NCI-H146 (cell line): ENCODE measurements around the gene MAP3K19.
A peak's percentile ranks its signal among the peaks of the same experiment; 100 is the strongest.
"Not testable (repeated sequence)": the region's sequence is repeated elsewhere in the genome, so short reads cannot be mapped to it uniquely, and the experiment has no call there.

Experiments
- DNase-seq: peaks from one replicate; lab custom pipeline; 2025; lab: John Stamatoyannopoulos, UW

The MAP3K19 gene

DNA sequence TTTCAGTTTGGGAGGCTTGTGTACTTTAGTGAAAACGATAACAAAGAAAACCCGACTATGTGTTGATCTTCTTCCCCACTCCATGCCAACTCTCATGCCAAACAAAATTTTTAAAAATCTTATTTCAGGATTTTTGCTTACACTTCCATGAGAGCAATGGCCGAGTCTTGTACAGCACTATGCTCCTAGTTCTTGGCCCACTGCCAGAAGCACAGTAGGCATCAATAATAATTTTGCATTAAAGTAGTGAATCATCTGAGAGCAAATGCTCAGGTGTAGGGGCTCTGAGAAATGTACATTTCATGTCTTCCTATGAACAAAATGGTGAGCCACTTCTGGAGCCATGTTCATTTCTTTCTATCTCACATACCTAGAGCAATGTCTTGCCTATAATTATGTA lies 62.2 kb downstream of the MAP3K19 start:
- peak; percentile 16 for DNase-seq

DNA sequence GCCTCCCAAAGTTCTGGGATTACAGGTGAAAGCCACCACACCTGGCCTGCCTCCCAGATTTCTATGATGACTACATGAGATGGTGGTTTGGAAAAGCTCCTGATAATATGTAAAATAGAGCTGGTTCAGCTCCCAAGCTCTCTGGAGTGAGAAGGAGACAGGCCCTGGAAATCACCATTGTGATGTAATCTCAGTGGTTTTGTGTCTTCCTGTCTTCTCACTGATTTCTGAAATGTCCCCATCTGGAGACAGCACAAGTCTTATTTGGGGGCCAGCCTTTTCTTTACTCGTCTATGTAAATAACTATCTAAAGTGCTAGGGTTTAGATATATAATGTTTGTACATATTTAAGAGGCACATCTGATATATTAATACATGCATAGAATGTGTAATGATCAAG lies 64.6 kb downstream of the MAP3K19 start:
- DNase-seq: no peak

DNA sequence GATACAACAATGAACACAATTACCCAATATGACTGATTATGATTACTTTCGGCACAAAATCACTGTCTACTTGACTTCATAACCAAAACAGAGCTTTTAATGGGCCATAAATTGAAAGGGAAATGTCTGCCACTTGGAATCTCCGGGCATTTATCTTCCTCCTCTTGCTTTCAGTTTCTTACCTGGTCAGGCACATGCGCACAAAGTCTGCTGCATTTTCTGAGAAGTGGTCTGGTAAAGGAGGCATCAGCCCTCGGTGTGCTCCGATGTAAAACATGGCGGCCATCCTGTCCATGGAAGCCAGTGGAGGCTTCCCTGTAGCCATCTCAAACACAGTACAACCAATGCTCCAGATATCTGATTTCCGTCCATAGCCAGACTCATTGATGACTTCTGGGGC lies 66.6 kb downstream of the MAP3K19 start:
- DNase-seq: no peak

DNA sequence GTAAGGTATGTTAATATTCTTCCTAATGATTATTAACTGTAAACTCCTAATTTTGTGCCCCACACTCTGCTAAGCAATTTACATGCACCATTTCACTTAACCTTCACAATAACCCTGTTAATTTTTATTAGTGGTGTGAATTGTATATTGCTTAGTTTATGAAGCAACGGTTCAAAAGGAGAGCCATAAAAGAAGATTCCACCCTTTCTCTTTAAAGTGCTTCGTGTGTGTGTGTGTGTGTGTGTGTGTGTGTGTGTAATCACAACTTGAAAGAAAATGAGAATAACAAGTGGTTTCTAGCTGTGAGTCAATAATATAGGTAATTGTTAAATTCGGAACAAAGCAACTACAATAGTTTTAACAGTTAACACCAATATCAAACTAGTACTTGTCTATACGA lies 68.0 kb downstream of the MAP3K19 start:
- no peak for DNase-seq

DNA sequence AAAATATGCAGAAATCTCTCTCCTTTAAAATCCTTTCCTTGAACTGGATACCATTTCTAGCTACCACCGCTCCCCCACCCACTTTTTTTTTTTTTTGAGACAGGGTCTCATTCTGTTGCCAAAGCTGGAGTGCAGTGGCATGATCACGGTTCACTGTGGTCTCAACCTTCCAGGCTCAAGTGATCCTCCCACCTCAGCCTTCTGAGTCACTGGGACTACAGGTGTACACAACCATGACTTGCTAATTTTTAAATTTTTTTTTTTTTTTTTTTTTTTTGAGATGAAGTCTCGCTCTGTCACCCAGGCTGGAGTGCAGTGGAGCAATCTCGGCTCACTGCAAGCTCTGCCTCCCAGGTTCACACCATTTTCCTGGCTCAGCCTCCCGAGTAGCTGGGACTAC lies 70.1 kb downstream of the MAP3K19 start:
- DNase-seq: not testable (repeated sequence)

DNA sequence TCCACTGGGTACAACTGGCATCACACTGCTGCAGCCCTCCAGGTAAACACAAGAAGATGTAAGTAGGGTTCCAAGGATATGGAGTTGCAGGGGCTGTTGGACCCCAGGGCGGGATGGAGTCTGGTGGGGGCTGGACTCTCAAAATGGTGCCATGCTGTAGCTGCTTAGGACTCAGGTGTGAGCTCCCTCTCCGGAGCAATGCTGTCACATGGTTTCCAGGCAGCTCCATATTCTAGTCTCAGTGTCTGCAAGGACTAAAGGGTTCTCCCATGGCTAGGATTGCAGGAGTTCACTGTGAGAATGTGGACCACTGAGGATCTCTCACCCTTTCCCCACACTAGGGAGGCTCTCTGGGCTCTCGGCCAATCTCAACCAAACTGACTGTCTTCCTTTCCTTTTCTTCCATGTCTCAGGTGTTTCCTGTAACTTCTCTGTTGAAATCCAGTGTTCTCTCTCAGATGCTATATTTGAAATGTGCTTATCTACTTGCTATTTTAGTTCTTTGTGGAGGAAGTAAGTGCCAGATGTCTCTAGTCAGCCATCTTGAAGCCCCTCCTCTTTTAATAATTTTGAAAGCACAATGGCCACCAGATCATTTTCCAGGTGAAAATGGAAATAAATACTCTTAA lies 71.1 kb downstream of the MAP3K19 start:
- no peak for DNase-seq

DNA sequence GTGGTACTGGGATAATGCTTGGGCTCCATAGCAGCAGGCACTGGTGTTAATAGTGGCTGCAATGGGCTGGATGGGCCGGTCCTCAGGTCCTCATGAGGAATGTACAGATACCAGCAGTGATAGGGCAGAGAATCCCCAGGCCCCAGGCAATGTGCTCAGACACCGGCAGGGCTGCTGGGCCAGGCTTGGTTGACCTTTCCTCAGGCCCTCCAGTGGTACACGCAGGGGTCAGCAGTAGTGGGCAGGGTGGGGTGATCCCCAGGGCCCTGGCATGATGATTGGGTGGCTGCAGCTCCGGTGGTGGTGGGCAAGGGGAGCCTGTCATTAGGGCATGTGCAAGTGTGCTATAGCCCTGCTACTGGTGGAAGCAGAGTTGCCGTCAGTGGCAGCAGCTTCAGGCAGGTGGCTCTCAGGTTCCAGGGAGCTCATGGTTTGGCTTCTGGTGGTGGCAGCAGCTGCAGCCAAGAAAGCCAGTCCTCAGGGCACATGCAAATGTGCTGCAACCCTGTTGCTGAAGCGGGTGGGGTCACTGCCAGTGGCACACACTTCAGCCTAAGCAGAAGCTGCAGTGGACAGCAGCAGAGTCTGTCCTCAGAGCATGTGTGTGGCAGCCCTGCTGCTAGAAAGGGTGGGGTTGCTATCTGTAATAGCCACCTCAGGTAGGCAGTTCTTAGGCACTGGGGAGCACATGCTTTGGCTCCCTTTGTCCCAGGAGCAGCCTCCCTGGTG lies 71.8 kb downstream of the MAP3K19 start:
- peak; percentile 40 for DNase-seq

DNA sequence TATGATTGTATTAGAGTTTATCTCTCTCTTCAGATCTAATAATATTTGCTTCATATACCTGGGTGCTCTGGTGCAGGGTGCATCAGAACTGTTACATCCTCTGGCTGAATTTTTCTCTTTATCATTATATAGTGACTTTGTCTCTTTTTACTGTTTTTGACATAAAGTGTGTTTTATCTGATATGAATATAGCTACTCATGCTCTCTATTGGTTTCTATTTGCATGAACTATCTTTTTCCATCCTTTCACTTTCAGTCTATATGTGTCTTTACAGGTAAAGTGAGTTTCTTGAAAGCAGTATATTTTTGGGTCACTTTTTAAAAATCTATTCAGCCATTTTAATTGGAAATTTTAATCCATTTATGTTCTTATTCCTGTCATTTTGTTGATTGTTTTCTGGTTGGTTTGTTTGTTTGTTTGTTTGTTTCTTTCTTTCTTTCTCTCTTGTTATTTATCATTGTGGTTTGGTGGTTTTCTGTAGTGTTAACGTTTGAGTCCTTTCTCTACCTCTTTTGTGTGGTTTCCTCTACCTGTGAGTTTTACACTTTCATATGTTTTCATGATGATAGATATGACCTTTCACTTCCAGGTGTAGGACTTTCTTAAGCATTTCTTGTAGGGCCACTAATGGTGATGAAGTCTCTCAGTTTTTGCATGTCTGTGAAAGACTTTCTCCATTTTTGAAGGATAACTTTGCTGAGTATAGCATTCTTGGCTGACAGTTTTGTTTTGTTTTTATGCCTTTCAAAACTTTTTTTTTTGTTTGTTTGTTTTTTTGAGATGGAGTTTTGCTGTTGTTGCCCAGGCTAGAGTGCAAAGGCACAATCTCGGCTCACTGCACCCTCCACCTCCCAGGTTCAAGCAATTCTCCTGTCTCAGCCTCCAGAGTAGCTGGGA lies 73.8 kb downstream of the MAP3K19 start:
- no peak for DNase-seq

DNA sequence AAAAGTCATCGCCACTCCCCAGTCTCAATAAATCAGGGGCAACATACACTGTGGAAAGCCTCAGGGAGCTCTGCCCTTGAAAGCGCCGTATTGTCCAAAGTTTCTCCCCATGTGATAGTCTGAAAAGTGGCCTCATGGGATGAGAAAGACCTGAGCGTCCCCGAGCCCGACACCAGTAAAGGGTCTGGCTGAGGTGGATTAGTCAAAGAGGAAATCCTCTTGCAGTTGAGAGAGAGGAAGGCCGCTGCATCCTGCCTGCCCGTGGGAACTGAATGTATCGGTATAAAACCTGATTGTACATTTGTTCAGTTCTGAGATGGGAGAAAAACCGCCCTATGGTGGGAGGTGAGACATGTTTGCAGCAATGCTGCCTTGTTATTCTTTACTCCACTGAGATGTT lies 80.1 kb downstream of the MAP3K19 start:
- not testable (repeated sequence) for DNase-seq

DNA sequence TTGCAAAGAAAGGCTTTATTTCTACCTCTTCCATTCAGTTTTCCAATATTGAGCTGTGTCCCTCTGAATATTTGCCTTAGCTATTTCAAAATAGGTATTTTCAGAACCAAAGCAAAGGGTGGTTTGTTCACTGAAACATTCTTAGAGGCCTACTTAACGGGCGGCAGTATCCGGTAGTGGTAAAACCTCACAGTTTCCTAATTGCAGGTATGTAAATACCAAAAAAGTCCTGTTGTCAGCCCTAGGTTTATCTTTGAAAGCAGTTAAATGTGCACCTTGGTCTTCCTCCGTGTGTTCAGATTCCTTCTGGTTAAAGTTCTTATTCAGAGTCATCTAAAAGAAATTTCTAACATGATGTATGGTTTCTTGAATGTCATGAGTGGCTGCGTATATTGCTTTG lies 89.8 kb downstream of the MAP3K19 start:
- DNase-seq: no peak

DNA sequence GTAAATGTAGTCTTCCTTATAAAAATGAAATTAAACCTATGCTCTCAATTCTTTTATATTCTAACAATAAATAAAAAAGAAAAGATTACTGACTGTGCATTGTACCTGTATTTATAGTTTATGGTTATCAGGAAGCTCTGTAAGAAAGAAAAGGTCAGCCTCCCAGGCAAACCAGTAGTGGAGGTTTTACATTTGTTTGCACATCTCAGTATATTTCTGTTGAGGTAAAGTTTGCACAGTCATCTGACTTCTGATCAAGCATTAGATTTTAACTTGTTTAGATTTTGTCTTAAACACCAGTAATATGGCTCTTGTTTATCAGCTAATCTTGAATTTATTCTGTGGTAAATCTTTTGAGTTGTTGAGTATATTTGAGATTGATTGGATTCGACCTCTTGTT lies 91.5 kb downstream of the MAP3K19 start:
- DNase-seq: no peak

DNA sequence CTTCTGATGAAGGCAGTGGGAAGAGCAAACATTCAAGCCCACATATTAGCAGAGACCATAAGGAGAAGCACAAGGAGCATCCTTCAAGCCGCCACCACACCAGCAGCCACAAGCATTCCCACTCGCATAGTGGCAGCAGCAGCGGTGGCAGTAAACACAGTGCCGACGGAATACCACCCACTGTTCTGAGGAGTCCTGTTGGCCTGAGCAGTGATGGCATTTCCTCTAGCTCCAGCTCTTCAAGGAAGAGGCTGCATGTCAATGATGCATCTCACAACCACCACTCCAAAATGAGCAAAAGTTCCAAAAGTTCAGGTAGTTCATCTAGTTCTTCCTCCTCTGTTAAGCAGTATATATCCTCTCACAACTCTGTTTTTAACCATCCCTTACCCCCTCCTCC lies 93.2 kb downstream of the MAP3K19 start:
- no peak for DNase-seq

DNA sequence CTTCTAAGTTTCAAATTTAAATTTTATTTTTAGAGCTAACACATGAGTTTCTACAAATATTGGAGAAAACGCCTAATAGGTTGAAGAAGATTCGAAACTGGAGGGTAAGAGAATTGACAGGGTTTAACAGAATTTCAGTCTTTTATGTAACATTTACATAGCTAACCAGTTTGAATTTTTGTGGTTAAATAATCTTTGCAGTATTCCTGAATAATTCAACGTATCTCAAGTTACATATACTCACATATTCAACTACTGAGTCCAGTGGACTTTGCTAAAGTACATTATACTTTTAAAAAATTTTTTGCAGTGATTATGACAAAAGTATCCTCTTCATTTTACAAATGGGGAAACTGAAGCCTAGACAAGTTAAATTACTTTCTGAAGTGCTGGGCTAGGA lies 94.6 kb downstream of the MAP3K19 start:
- no peak for DNase-seq

DNA sequence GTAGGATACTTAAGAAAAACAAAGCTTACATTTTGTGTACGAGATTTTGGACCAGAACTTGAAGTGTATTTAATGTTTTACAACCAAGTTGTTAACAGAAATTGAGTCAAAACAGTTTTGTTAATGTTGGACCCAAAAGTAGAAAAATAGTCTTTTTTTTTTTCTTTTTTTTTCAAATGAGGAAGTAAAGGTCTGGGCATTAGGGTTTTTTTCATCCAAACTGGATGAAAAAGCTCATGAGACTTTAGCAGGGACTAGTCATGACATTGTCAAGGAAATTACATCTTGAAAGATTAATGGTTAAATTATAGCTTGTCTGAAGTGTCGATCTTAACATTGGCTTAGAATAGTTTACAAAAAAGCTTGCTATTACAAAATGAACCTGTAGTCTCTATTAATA lies 96.4 kb downstream of the MAP3K19 start:
- DNase-seq: no peak

DNA sequence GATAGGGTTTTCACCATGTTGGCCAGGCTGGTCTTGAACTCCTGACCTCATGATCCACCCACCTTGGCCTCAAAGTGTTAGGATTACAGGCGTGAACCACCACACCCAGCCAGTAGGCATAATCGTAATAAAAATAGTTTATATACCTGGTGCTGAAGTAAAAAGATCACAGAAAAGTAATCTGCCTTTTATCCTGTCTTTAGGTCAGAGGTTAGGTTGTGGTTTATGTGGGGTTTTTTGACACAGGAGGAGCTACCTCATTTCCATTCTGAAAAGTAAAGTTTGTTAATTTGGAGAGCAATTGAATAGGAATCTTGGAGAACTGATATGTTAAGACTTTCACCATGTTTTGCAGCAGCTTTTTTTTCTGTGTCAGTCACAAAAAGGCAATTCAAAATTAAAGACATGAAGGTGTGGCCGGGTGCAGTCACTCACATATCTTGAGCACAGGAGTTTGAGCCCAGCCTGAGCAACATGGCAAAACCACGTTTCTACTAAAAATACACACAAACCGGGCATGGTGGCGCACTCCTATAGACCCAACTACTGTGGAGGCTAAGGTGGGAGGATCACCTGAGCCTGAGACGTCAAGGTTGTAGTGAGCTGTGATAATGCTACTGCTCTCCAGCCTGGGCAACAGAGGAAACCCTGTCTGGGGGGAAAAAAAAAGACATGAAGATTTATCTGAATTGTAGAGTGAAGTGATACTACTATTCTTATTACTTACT lies 97.1 kb downstream of the MAP3K19 start:
- no peak for DNase-seq

DNA sequence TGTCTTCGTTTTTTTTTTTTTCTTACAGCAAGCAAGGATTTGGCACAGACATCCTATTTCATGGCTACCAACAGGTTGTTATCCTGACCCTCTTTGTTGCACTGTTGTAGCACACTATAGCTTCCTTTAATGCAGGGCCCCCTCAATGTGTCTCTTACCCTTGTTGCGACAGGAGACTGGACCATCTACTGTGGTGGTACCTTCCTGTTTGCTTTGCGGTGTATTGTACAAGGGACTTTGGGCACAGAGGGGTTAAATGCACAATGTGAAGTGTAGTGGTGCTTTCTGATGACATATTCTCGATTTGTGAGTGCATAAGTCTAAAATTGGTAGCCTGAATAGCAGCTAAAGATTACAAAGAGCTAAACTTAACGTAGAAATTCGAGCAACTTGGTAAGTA lies 101.2 kb downstream of the MAP3K19 start:
- no peak for DNase-seq

DNA sequence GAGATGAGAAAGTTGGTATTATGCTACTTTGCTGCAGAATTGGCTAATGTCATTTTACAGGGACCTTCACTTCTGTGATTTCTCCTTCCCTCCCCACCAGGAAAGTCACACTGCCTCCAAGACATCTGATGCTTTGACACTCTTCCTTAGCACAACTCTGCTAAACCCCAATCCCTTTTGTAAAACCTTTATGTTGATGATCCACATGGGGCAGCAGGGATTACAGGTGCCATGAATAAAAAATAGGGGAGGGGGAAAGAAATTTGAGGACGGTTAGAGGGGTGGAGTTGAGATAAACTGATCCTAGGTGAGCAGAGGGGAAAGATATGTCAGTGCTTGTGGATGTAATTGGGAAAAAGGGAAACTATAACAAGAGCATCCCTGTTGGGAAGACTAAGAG lies 102.3 kb downstream of the MAP3K19 start:
- no peak for DNase-seq

DNA sequence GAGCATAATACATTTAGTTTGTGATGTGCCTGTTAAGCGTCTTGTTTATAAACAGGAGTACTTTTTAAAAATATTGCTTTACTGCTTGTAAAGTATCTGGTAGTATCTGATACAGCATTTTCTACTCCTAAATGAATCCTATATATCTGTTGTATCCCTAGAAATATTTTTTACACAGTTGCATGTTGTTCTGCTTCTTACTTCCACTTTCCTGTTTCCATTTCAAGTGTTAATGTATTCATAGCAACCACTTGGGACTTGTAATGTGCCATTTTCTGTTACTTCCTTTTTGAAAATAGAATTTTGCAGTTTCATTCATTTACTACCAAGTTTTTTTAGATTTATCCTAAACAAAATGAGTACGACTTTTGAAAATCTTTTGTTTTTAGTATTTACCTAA lies 103.7 kb downstream of the MAP3K19 start:
- DNase-seq: no peak

DNA sequence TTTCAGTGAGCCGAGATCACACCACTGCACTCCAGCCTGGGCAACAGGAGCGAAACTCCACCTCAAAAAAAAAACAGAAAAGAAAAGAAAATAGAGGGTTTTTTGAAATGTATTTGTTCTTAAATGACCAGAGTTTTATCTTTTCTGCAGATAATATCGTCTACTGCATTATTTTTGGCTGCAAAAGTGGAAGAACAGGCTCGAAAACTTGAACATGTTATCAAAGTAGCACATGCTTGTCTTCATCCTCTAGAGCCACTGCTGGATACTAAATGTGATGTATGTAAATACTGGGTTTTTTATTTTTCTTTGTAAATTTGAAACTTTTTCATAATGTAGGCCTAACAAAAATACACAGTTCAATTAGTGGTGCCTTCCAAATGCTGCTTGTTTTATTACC lies 110.6 kb downstream of the MAP3K19 start:
- no peak for DNase-seq

DNA sequence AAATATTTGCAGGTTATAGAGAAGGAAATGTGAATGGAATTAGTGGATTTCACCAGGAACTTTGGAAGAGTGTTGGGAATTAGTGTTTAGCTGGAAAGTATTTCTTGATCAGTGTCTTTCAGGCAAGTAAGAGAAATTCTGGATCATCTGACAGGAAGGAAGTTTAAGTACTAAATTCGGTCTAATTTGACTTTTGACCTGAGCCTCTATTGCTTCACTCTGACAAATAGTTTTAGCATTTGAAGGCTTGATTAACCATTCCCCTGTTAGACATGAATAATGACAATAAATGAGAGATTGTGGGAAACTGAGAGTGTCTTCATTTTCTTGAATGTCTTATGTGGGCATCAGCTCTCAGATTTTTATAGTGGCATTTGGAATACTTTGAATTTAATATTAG lies 112.6 kb downstream of the MAP3K19 start:
- DNase-seq: no peak

DNA sequence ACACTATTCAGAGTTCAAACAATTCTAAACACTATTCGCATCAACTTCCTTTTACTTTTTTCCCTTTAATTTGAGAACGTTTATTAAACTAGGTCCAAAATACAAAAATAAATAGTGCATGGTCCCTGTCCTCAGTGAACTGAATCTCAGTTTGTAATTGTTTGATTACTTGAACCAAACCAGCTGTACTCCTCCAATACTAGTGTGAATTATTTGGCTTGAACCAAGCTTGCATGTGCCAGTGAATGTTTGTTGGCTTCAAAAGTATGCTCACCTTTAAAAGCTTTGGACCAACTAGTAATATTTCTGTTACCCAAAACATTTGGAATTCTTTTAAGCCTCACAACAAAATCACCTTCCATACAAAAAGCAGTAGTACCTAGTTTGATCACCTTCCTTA lies 113.1 kb downstream of the MAP3K19 start:
- no peak for DNase-seq

DNA sequence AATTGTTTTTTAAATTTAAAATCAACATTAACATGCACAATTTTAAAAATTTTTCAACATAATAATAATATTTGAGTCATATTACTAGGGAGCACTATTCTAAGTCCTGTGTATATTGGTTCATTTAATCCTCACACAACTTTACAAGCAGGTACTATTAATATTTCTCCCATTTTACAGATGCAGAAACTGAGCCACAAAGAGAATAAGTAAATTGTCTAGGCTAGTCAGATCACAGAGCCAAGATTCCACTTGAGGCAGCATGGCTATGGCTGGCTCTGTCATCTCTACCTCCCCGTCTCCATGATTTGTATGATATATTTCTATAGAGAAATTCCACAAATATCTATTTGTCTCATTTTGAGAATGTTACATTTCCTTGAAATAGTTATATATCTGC lies 113.5 kb downstream of the MAP3K19 start:
- no peak for DNase-seq
